ENCODE measurements around the gene UBAP2L. TPM values are rescaled to one million over a fixed set of nuclear protein-coding genes. Genes with fewer than 3 reads are reported as not detected.

The UBAP2L gene
- total and polyA plus RNA-seq, 2 donors (not counting 1 experiment from before 2014, with no cell fraction given), result 51.9 to 180 TPM

GRCh38 chr1:154270833-154271232 lies 50.1 kb downstream of the UBAP2L start:
- Histone ChIP-seq H3K9ac (ENCODE audit: insufficient read depth, low read length) (no peak overlapping the region), H2AFZ (ENCODE audit: low read length) (no peak overlapping the region), H3K9me3 (ENCODE audit: control insufficient read depth, insufficient read depth, low read depth, low read length) (no peaks in the 10 kb centered on the region), H3K4me2 (ENCODE audit: extremely low read depth, insufficient read depth, low read length) (no peak overlapping the region), H3K4me3 (replicated peaks in 1 of 4; ENCODE audit: control extremely low read depth in 1 of 4, insufficient read depth in 1 of 4, low read depth in 3 of 4, low read length in 4 of 4) (no peak overlapping the region), H3K4me1 (ENCODE audit: control insufficient read depth, extremely low read depth, insufficient read depth, low read length) (peaks cover 6% of the 10 kb centered on the region), H3K27ac (ENCODE audit: insufficient read depth, low read length) (no peak overlapping the region), H3K79me2 (ENCODE audit: control insufficient read depth, insufficient read depth, low read length) (peaks cover 11% of the 10 kb centered on the region), H3K36me3 (ENCODE audit: control insufficient read depth, insufficient read depth, low read length) (peaks cover 14% of the 10 kb centered on the region), H3K27me3 (ENCODE audit: control insufficient read depth, insufficient read depth, low read length) (no peaks in the 10 kb centered on the region), H4K20me1 (ENCODE audit: control insufficient read depth, extremely low read depth, insufficient read depth, low read length) (no peaks in the 10 kb centered on the region)
- TF ChIP-seq CTCF (conservative IDR thresholded peaks at IDR 0.05 in 1 of 2, IDR thresholded peaks at IDR 0.05 in 1 of 2; ENCODE audit: low read depth in 1 of 2, low read length in 2 of 2) (no peak), EZH2 (IDR thresholded peaks at IDR 0.05; ENCODE audit: low read length, missing control alignments) (no peak)
- no peak for DNase-seq (ENCODE audit: low read depth in 2 of 2)

GRCh38 chr1:154272217-154272998 lies 51.7 kb downstream of the UBAP2L start, which contains the start of gene HAX1:
Gene HAX1 (plus strand): TSS chr1:154272629. CDS start chr1:154272724, 95 bp downstream.
- peak; percentile 68 to 77 for TF ChIP-seq CTCF (conservative IDR thresholded peaks at IDR 0.05 in 1 of 2, IDR thresholded peaks at IDR 0.05 in 1 of 2; ENCODE audit: low read depth in 1 of 2, low read length in 2 of 2)
- no peak for TF ChIP-seq EZH2 (IDR thresholded peaks at IDR 0.05; ENCODE audit: low read length, missing control alignments)
- Histone ChIP-seq H2AFZ (ENCODE audit: low read length) (peak within 1 kb of the TSS; percentile 84), H3K4me2 (ENCODE audit: extremely low read depth, insufficient read depth, low read length) (peak within 1 kb of the TSS; percentile 83)

DNA sequence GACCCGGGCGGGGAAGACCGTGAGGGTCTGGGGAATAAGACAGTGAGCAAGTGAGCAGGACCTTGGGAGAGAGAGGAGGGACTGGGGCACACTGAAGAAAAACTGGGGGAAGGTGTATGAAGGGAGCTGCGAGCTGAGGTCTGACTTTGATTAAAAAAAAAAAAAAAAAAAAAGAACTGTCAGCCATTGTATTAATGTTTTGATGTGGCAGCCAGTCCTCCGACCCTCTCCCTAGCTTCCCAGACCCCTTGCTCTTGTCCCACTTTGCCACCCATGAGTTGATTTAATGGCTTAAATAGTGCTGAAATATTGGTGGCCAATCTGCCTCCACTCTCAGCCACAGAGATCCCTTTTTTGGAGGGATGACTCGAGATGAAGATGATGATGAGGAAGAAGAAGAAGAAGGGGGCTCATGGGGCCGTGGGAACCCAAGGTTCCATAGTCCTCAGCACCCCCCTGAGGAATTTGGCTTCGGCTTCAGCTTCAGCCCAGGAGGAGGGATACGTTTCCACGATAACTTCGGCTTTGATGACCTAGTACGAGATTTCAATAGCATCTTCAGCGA lies 52.3 kb downstream of the UBAP2L start:
- H3K9ac ChIP-seq (ENCODE audit: insufficient read depth, low read length), result peak overlapping the region; percentile 74
- H3K4me1 ChIP-seq (ENCODE audit: control insufficient read depth, extremely low read depth, insufficient read depth, low read length), result peaks cover 6% of the 10 kb centered on the region
- TF ChIP-seq EZH2 (IDR thresholded peaks at IDR 0.05; ENCODE audit: low read length, missing control alignments) (no peak), CTCF (conservative IDR thresholded peaks at IDR 0.05 in 1 of 2, IDR thresholded peaks at IDR 0.05 in 1 of 2; ENCODE audit: low read depth in 1 of 2, low read length in 2 of 2) (no peak)
- peak overlapping the region; percentile 86 for H3K27ac ChIP-seq (ENCODE audit: insufficient read depth, low read length)
- no peak for DNase-seq (ENCODE audit: low read depth in 2 of 2)
- peak overlapping the region; percentile 79 to 90 (median 86) for H3K4me3 ChIP-seq (replicated peaks in 1 of 4; ENCODE audit: control extremely low read depth in 1 of 4, insufficient read depth in 1 of 4, low read depth in 3 of 4, low read length in 4 of 4)
- peak overlapping the region; percentile 73 for H2AFZ ChIP-seq (ENCODE audit: low read length)
- H3K9me3 ChIP-seq (ENCODE audit: control insufficient read depth, insufficient read depth, low read depth, low read length), result no peaks in the 10 kb centered on the region
- peaks cover 9% of the 10 kb centered on the region for H3K36me3 ChIP-seq (ENCODE audit: control insufficient read depth, insufficient read depth, low read length)
- no peaks in the 10 kb centered on the region for H4K20me1 ChIP-seq (ENCODE audit: control insufficient read depth, extremely low read depth, insufficient read depth, low read length)
- H3K27me3 ChIP-seq (ENCODE audit: control insufficient read depth, insufficient read depth, low read length), result no peaks in the 10 kb centered on the region
- H3K79me2 ChIP-seq (ENCODE audit: control insufficient read depth, insufficient read depth, low read length), result peaks cover 11% of the 10 kb centered on the region
- H3K4me2 ChIP-seq (ENCODE audit: extremely low read depth, insufficient read depth, low read length), result peak overlapping the region; percentile 82

More at GRCh38 chr1:154272217-154272998, 51.7 kb downstream of the UBAP2L start, which contains the start of gene HAX1:
- Histone ChIP-seq H3K36me3 (ENCODE audit: control insufficient read depth, insufficient read depth, low read length) (peaks cover 9% of the 10 kb centered on the region), H3K27ac (ENCODE audit: insufficient read depth, low read length) (peak within 1 kb of the TSS; percentile 86), H3K9ac (ENCODE audit: insufficient read depth, low read length) (peak within 1 kb of the TSS; percentile 74), H3K9me3 (ENCODE audit: control insufficient read depth, insufficient read depth, low read depth, low read length) (no peaks in the 10 kb centered on the region), H4K20me1 (ENCODE audit: control insufficient read depth, extremely low read depth, insufficient read depth, low read length) (no peaks in the 10 kb centered on the region), H3K79me2 (ENCODE audit: control insufficient read depth, insufficient read depth, low read length) (peaks cover 11% of the 10 kb centered on the region), H3K4me3 (replicated peaks in 1 of 4; ENCODE audit: control extremely low read depth in 1 of 4, insufficient read depth in 1 of 4, low read depth in 3 of 4, low read length in 4 of 4) (peak within 1 kb of the TSS; percentile 79 to 90 (median 86)), H3K4me1 (ENCODE audit: control insufficient read depth, extremely low read depth, insufficient read depth, low read length) (peaks cover 6% of the 10 kb centered on the region), H3K27me3 (ENCODE audit: control insufficient read depth, insufficient read depth, low read length) (no peaks in the 10 kb centered on the region)
- peak; percentile 96 to 98 for DNase-seq (ENCODE audit: low read depth in 2 of 2)
